B cell (primary cell): Measurements from ENCODE around the gene PLEKHM2. TPM values are rescaled to one million over a fixed set of nuclear protein-coding genes. Genes with fewer than 3 reads are reported as not detected.

ENCODE experiments used
- ATAC-seq: fragments of 200-7000 bp; cut with Tn5 transposase; one replicate; pipeline ENCODE4 v1.10.0; 2021; ENCODE audit warnings: low read depth, mild to moderate bottlenecking, moderate number of reproducible peaks, moderate library complexity
- CTCF ChIA-PET: fragments of 350-600 bp; sonication (Branson Sonifier 250); formaldehyde crosslinking; loops from one replicate; lab custom pipeline; 2021; ENCODE audit warnings: antibody characterized with exemption, inconsistent platforms; lab: Charles Lee
- POLR2A ChIA-PET: fragments of 350-600 bp; sonication (Branson Sonifier 250); formaldehyde crosslinking; loops from one replicate; lab custom pipeline; 2021; ENCODE audit warnings: antibody characterized with exemption; lab: Charles Lee
- DNase-seq: peaks from one replicate; pipeline ENCODE4 v3.0.0; 2013
- H2AFZ ChIP-seq: 2 replicates; pipeline ENCODE4 v1.6.1; 2012; ENCODE audit warnings: mild to moderate bottlenecking, low read depth, low read length; ENCODE audit not compliant: insufficient read depth, poor library complexity, severe bottlenecking
- H3K27ac ChIP-seq, 2 donors: 1 replicate in 1 of 2; 2 replicates in 1 of 2; pipeline ENCODE4 v1.5.1; 2012 to 2013; ENCODE audit warnings: low read length in 2 of 2, mild to moderate bottlenecking in 2 of 2, moderate library complexity in 1 of 2
- H3K27me3 ChIP-seq, 4 experiments: fragments of 200-600 bp in 1 of 4; sonication (generic) in 1 of 4; replicated peaks in 1 of 4; 1 replicate in 2 of 4; 2 replicates in 2 of 4; pipeline versions ENCODE4 v1.6.1 to v1.7.0; 2013 to 2016; ENCODE audit warnings: low read length in 3 of 4, mild to moderate bottlenecking in 2 of 4, mixed read lengths in 1 of 4, moderate library complexity in 1 of 4; ENCODE audit not compliant: insufficient read depth in 4 of 4, control insufficient read depth in 3 of 4; ENCODE audit errors: control extremely low read depth in 1 of 4
- H3K36me3 ChIP-seq, 2 experiments: replicated peaks in 1 of 2; 1 replicate in 1 of 2; 2 replicates in 1 of 2; pipeline versions ENCODE4 v1.6.1 to v1.7.1; 2013; ENCODE audit warnings: low read length in 1 of 2; ENCODE audit not compliant: insufficient read depth in 2 of 2, control insufficient read depth in 1 of 2; ENCODE audit errors: control extremely low read depth in 1 of 2, extremely low read depth in 1 of 2
- H3K4me1 ChIP-seq, 2 donors: fragments of 200-600 bp in 1 of 2; sonication (generic) in 1 of 2; 1 replicate in 1 of 2; 2 replicates in 1 of 2; pipeline versions ENCODE4 v1.5.1 to v1.6.1; 2013 to 2017; ENCODE audit warnings: low read length in 2 of 2; ENCODE audit not compliant: control insufficient read depth in 2 of 2, insufficient read depth in 2 of 2
- H3K4me2 ChIP-seq: replicated peaks from 2 replicates; pipeline ENCODE3; 2012; ENCODE audit warnings: mild to moderate bottlenecking, low read depth, low read length; ENCODE audit not compliant: poor library complexity, severe bottlenecking
- H3K4me3 ChIP-seq, 5 experiments: fragments of 200-600 bp in 1 of 5; sonication (generic) in 1 of 5; 1 replicate in 3 of 5; 2 replicates in 2 of 5; pipeline versions ENCODE4 v1.5.1 to v1.7.0; 2011 to 2016; ENCODE audit warnings: low read length in 4 of 5, mild to moderate bottlenecking in 4 of 5, low read depth in 2 of 5, control low read depth in 1 of 5, moderate library complexity in 1 of 5; ENCODE audit not compliant: insufficient read depth in 1 of 5; ENCODE audit errors: control extremely low read depth in 1 of 5, extremely low read depth in 1 of 5
- H3K79me2 ChIP-seq: fragments of 200-600 bp; sonication (generic); one replicate; pipeline ENCODE4 v1.6.0; 2016; ENCODE audit warnings: low read length; ENCODE audit not compliant: control insufficient read depth, insufficient read depth
- H3K9ac ChIP-seq: fragments of 200-600 bp; sonication (generic); 2 replicates; pipeline ENCODE4 v1.6.1; 2017; ENCODE audit warnings: mild to moderate bottlenecking, low read length, moderate library complexity
- H3K9me3 ChIP-seq, 3 donors: one replicate each; pipeline versions ENCODE4 v1.6.1 to v1.7.1; 2013; ENCODE audit warnings: low read length in 2 of 3; ENCODE audit not compliant: control insufficient read depth in 2 of 3, insufficient read depth in 1 of 3; ENCODE audit errors: control extremely low read depth in 1 of 3
- H4K20me1 ChIP-seq: 2 replicates; pipeline ENCODE4 v1.6.0; 2012; ENCODE audit warnings: mild to moderate bottlenecking, low read length; ENCODE audit not compliant: insufficient read depth, control insufficient read depth, poor library complexity, severe bottlenecking
- H3K27ac Mint-ChIP-seq: one replicate; pipeline ENCODE4 v1.8.0; 2021; ENCODE audit warnings: mixed read lengths
- H3K27me3 Mint-ChIP-seq: one replicate; pipeline ENCODE4 v1.8.0; 2021; ENCODE audit warnings: mixed read lengths
- H3K4me1 Mint-ChIP-seq: one replicate; pipeline ENCODE4 v1.8.0; 2021; ENCODE audit warnings: mixed read lengths
- H3K4me3 Mint-ChIP-seq: one replicate; pipeline ENCODE4 v1.8.0; 2021; ENCODE audit warnings: mixed read lengths
- H3K9me3 Mint-ChIP-seq: one replicate; pipeline ENCODE4 v1.8.0; 2022; ENCODE audit warnings: mixed read lengths; ENCODE audit not compliant: insufficient read depth
- EZH2 ChIP-seq: IDR thresholded peaks from 2 replicates; pipeline ENCODE4 v1.6.1; 2012; ENCODE audit warnings: borderline replicate concordance, low read depth, mild to moderate bottlenecking, moderate library complexity, low read length; ENCODE audit not compliant: insufficient read depth, poor library complexity, severe bottlenecking
- WGBS: methylation state at CpG from one replicate; pipeline ENCODE4 v1.1.5; 2013; ENCODE audit warnings: missing lambda C conversion rate; ENCODE audit not compliant: insufficient coverage; 5-methylcytosine and 5-hydroxymethylcytosine counted together
- intact Hi-C: fragments of 100-400 bp; cut with micrococcal nuclease; formaldehyde crosslinking; loops from one replicate; pipeline ENCODE4 v1.10.0; 2022
- polyA plus RNA-seq: library from polyadenylated mRNA; depleted of rRNA; stranded (reverse); fragments of >200 nt; gene quantifications from 2 replicates; pipeline ENCODE4 v1.2.3, GENCODE V29; 2012
- total RNA-seq, 2 donors: library from RNA; stranded (reverse); fragments of 120-200 nt in 1 of 2; gene quantifications; 1 replicate in 1 of 2; 2 replicates in 1 of 2; pipeline versions ENCODE4 v1.2.3 to v1.2.4, GENCODE V29; 2013 to 2022
- TF ChIP-seq, protein P1 (sequence below): fragments of 200-600 bp; IDR thresholded peaks from one replicate; pipeline ENCODE4 v1.8.0; 2022; ENCODE audit warnings: antibody characterized with exemption, mild to moderate bottlenecking

Gene PLEKHM2
- total and polyA plus RNA-seq, 2 donors (not counting 1 experiment from before 2014, with no cell fraction given), result 99.7 to 120 TPM

DNA sequence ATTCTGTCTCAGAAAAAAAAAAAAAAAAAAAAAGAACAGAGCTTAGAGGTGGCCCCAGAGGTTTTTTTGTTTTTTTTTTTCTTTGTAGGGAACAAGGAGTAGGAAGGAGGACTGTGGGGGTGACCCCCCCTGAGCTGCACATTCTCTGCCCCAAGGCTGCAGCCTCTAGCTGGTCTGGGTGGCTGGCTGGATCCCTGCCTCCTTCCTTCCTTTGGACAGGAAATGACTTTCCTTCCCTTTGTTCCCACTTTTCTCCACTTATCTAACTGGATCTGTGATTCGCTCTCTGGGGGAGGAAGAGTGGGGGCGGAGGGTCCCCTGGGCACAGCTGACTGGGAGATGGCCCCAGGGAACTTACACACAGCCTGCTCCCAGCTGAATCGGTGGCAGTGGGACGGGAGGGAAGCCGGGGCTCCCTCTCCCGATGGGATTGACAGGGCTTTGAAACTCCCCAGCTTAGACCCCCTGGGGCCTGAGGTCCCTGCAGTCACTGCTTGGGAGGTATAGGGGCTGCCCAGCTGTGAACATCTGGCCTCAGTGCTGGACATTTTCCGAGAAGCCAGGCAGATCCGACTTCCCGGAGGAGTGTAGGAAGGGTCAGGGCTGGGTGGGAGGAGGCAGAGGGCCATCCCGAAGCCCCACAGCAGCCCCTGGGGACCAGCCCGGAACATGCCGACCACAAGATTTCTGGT lies 76.5 kb downstream of the PLEKHM2 start:
- H3K9ac ChIP-seq, result no peak overlapping the region
- H3K79me2 ChIP-seq, result no peaks in the 10 kb centered on the region
- H2AFZ ChIP-seq, result no peak overlapping the region
- intact Hi-C loops, result no loop called here
- peaks cover 20 to 25% of the 10 kb centered on the region in 2 donors for H3K4me1 ChIP-seq
- WGBS, result 58% methylated on average over 12 of the region's 12 CpGs
- no peak overlapping the region for H3K27ac ChIP-seq
- Mint-ChIP-seq H3K27ac (no peak overlapping the region), H3K9me3 (no peaks in the 10 kb centered on the region), H3K4me1 (peaks cover 24% of the 10 kb centered on the region), H3K4me3 (peak overlapping the region; percentile 16), H3K27me3 (peaks cover 46% of the 10 kb centered on the region)
- H3K27me3 ChIP-seq, result peaks cover 0 to 44% (median 24%) of the 10 kb centered on the region in 4 experiments
- POLR2A ChIA-PET, result no interaction called here
- H4K20me1 ChIP-seq, result no peaks in the 10 kb centered on the region
- ATAC-seq, result no peak
- no peak for TF ChIP-seq EZH2
- TF ChIP-seq, protein P1, sequence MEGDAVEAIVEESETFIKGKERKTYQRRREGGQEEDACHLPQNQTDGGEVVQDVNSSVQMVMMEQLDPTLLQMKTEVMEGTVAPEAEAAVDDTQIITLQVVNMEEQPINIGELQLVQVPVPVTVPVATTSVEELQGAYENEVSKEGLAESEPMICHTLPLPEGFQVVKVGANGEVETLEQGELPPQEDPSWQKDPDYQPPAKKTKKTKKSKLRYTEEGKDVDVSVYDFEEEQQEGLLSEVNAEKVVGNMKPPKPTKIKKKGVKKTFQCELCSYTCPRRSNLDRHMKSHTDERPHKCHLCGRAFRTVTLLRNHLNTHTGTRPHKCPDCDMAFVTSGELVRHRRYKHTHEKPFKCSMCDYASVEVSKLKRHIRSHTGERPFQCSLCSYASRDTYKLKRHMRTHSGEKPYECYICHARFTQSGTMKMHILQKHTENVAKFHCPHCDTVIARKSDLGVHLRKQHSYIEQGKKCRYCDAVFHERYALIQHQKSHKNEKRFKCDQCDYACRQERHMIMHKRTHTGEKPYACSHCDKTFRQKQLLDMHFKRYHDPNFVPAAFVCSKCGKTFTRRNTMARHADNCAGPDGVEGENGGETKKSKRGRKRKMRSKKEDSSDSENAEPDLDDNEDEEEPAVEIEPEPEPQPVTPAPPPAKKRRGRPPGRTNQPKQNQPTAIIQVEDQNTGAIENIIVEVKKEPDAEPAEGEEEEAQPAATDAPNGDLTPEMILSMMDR, result no peak
- DNase-seq, result peak; percentile 10
- H3K4me2 ChIP-seq, result no peak overlapping the region
- no peak overlapping the region for H3K4me3 ChIP-seq
- no peaks in the 10 kb centered on the region for H3K36me3 ChIP-seq
- CTCF ChIA-PET, result interaction anchor here (0.6 to 1.6 kb wide), 3 partner anchors 20 to 266 kb away, joined by 3 to 6 read pairs (median 6); no protein-coding TSS in a partner anchor
- peaks cover 0 to 10% (median 0%) of the 10 kb centered on the region in 3 donors for H3K9me3 ChIP-seq

DNA sequence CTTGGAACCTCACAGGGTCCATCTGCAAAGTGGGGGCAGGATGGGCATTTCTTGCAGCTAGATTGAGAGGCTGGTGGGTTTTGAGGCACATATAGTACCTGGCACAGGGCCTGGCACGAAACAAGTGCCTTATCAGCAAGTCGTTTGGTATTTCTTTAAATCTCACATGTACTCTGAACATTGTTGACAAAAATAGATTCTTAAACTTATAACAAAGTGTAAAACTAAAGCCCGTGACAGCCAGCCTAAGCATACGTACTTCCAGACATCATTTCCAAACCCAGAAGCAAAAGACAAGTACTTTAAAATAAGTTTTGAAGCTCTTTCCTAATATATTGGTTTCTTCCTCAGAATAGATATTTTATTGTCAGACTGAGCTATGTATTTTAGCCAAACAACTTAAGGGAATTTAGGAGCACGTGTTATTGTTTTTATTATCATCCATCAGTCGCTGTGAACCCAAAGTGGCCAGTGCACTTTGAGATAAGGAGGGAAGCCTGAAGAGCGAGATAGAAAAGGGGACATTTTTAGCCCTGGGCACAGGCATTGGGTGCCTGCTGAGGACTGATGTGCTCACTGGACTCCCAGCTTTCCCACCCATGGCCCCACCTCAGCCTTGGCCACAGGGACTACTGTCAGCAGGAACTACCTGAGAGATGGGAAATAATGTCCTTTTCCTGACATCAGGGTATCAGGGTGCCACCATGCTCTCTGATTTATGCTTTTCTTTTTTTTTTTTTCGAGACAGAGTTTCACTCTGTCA lies 77.4 kb downstream of the PLEKHM2 start:
- Mint-ChIP-seq H3K27me3 (peaks cover 41% of the 10 kb centered on the region), H3K4me3 (no peak overlapping the region), H3K9me3 (no peaks in the 10 kb centered on the region), H3K27ac (no peak overlapping the region), H3K4me1 (peaks cover 17% of the 10 kb centered on the region)
- ChIA-PET CTCF (interaction anchor here (0.6 to 1.1 kb wide), 5 partner anchors 16 to 333 kb away, joined by 3 to 5 read pairs (median 3); no protein-coding TSS in a partner anchor), POLR2A (no interaction called here)
- H3K9ac ChIP-seq, result no peak overlapping the region
- H3K9me3 ChIP-seq, result peaks cover 0 to 6% (median 0%) of the 10 kb centered on the region in 3 donors
- intact Hi-C loops, result no loop called here
- H3K4me3 ChIP-seq, result no peak overlapping the region
- TF ChIP-seq, protein P1, result no peak
- no peak for TF ChIP-seq EZH2
- no peaks in the 10 kb centered on the region for H4K20me1 ChIP-seq
- H3K27ac ChIP-seq, result no peak overlapping the region
- WGBS, result 33% methylated on average over 3 of the region's 8 CpGs
- DNase-seq (no peak), ATAC-seq (no peak)
- no peaks in the 10 kb centered on the region for H3K79me2 ChIP-seq
- peaks cover 15 to 20% of the 10 kb centered on the region in 2 donors for H3K4me1 ChIP-seq
- H3K4me2 ChIP-seq, result no peak overlapping the region
- no peaks in the 10 kb centered on the region for H3K36me3 ChIP-seq
- peaks cover 0 to 37% (median 21%) of the 10 kb centered on the region in 4 experiments for H3K27me3 ChIP-seq
- H2AFZ ChIP-seq, result no peak overlapping the region
